LNCAP (cell line): Measurements from ENCODE around the gene CALN1.

Experiments
- CTCF ChIP-seq: fragments of 450-650 bp; IDR thresholded peaks from 2 replicates; pipeline ENCODE4 v1.5.1; 2017; ENCODE audit warnings: mild to moderate bottlenecking

CALN1 gene

GRCh38 chr7:72182036-72182435 lies 230.1 kb downstream of the CALN1 start:
- no peak for TF ChIP-seq CTCF

- no peak for TF ChIP-seq CTCF
Measured at GRCh38 chr7:72176875-72177274, 235.3 kb downstream of the CALN1 start.

GRCh38 chr7:72170475-72170874 lies 241.7 kb downstream of the CALN1 start:
- TF ChIP-seq CTCF: no peak

- TF ChIP-seq CTCF: no peak
Measured at GRCh38 chr7:72163271-72163670, 248.9 kb downstream of the CALN1 start.

- no peak for TF ChIP-seq CTCF
Measured at GRCh38 chr7:72161534-72161933, 250.6 kb downstream of the CALN1 start.

GRCh38 chr7:72159911-72160310 lies 252.2 kb downstream of the CALN1 start:
- TF ChIP-seq CTCF: no peak

- TF ChIP-seq CTCF: no peak
Measured at GRCh38 chr7:72156671-72157070, 255.5 kb downstream of the CALN1 start.

- TF ChIP-seq CTCF: no peak
Measured at GRCh38 chr7:72153132-72153512, 259.0 kb downstream of the CALN1 start.
